ENCODE results near the gene AXIN2.

AXIN2 gene

GRCh38 chr17:65599650-65600049, 38.2 kb upstream of the AXIN2 start:
- H3K4me1 ChIP-seq (ENCODE audit: control insufficient read depth, insufficient read depth, low read length): no peaks in the 10 kb centered on the region
- no peak overlapping the region for H3K4me3 ChIP-seq (ENCODE audit: low read depth, low read length)
- no peaks in the 10 kb centered on the region for H3K36me3 ChIP-seq (ENCODE audit: control insufficient read depth in 2 of 2, insufficient read depth in 1 of 2, low read length in 2 of 2)
- H3K9me3 ChIP-seq (ENCODE audit: control insufficient read depth, insufficient read depth, low read depth, low read length): no peaks in the 10 kb centered on the region
- TF ChIP-seq, protein P1, sequence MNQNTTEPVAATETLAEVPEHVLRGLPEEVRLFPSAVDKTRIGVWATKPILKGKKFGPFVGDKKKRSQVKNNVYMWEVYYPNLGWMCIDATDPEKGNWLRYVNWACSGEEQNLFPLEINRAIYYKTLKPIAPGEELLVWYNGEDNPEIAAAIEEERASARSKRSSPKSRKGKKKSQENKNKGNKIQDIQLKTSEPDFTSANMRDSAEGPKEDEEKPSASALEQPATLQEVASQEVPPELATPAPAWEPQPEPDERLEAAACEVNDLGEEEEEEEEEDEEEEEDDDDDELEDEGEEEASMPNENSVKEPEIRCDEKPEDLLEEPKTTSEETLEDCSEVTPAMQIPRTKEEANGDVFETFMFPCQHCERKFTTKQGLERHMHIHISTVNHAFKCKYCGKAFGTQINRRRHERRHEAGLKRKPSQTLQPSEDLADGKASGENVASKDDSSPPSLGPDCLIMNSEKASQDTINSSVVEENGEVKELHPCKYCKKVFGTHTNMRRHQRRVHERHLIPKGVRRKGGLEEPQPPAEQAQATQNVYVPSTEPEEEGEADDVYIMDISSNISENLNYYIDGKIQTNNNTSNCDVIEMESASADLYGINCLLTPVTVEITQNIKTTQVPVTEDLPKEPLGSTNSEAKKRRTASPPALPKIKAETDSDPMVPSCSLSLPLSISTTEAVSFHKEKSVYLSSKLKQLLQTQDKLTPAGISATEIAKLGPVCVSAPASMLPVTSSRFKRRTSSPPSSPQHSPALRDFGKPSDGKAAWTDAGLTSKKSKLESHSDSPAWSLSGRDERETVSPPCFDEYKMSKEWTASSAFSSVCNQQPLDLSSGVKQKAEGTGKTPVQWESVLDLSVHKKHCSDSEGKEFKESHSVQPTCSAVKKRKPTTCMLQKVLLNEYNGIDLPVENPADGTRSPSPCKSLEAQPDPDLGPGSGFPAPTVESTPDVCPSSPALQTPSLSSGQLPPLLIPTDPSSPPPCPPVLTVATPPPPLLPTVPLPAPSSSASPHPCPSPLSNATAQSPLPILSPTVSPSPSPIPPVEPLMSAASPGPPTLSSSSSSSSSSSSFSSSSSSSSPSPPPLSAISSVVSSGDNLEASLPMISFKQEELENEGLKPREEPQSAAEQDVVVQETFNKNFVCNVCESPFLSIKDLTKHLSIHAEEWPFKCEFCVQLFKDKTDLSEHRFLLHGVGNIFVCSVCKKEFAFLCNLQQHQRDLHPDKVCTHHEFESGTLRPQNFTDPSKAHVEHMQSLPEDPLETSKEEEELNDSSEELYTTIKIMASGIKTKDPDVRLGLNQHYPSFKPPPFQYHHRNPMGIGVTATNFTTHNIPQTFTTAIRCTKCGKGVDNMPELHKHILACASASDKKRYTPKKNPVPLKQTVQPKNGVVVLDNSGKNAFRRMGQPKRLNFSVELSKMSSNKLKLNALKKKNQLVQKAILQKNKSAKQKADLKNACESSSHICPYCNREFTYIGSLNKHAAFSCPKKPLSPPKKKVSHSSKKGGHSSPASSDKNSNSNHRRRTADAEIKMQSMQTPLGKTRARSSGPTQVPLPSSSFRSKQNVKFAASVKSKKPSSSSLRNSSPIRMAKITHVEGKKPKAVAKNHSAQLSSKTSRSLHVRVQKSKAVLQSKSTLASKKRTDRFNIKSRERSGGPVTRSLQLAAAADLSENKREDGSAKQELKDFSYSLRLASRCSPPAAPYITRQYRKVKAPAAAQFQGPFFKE (tag by site-specific recombination; IDR thresholded peaks at IDR 0.05; ENCODE audit: borderline replicate concordance): no peak
- no peak for TF ChIP-seq ZFP37 (tag by site-specific recombination; IDR thresholded peaks at IDR 0.05)
- TF ChIP-seq, protein P2, sequence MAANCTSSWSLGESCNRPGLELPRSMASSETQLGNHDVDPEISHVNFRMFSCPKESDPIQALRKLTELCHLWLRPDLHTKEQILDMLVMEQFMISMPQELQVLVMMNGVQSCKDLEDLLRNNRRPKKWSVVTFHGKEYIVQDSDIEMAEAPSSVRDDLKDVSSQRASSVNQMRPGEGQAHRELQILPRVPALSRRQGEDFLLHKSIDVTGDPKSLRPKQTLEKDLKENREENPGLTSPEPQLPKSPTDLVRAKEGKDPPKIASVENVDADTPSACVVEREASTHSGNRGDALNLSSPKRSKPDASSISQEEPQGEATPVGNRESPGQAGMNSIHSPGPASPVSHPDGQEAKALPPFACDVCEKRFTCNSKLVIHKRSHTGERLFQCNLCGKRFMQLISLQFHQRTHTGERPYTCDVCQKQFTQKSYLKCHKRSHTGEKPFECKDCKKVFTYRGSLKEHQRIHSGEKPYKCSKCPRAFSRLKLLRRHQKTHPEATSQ (tag by site-specific recombination; IDR thresholded peaks at IDR 0.05): no peak
- TF ChIP-seq, protein P3, sequence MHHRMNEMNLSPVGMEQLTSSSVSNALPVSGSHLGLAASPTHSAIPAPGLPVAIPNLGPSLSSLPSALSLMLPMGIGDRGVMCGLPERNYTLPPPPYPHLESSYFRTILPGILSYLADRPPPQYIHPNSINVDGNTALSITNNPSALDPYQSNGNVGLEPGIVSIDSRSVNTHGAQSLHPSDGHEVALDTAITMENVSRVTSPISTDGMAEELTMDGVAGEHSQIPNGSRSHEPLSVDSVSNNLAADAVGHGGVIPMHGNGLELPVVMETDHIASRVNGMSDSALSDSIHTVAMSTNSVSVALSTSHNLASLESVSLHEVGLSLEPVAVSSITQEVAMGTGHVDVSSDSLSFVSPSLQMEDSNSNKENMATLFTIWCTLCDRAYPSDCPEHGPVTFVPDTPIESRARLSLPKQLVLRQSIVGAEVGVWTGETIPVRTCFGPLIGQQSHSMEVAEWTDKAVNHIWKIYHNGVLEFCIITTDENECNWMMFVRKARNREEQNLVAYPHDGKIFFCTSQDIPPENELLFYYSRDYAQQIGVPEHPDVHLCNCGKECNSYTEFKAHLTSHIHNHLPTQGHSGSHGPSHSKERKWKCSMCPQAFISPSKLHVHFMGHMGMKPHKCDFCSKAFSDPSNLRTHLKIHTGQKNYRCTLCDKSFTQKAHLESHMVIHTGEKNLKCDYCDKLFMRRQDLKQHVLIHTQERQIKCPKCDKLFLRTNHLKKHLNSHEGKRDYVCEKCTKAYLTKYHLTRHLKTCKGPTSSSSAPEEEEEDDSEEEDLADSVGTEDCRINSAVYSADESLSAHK (tag by site-specific recombination; IDR thresholded peaks at IDR 0.05): no peak
- TF ChIP-seq ZNF791 (tag by site-specific recombination; IDR thresholded peaks at IDR 0.05): no peak
- no peak for TF ChIP-seq ZNF146 (tag by site-specific recombination; IDR thresholded peaks at IDR 0.05)
- TF ChIP-seq ZNF660 (tag by site-specific recombination; IDR thresholded peaks at IDR 0.05): no peak
- TF ChIP-seq, protein P4, sequence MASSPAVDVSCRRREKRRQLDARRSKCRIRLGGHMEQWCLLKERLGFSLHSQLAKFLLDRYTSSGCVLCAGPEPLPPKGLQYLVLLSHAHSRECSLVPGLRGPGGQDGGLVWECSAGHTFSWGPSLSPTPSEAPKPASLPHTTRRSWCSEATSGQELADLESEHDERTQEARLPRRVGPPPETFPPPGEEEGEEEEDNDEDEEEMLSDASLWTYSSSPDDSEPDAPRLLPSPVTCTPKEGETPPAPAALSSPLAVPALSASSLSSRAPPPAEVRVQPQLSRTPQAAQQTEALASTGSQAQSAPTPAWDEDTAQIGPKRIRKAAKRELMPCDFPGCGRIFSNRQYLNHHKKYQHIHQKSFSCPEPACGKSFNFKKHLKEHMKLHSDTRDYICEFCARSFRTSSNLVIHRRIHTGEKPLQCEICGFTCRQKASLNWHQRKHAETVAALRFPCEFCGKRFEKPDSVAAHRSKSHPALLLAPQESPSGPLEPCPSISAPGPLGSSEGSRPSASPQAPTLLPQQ (tag by site-specific recombination; IDR thresholded peaks at IDR 0.05): no peak
- no peak for TF ChIP-seq ZNF335 (tag by site-specific recombination; conservative IDR thresholded peaks at IDR 0.05)
- TF ChIP-seq ZSCAN16 (tag by site-specific recombination; IDR thresholded peaks at IDR 0.05): no peak
- TF ChIP-seq ZNF645 (tag by site-specific recombination; IDR thresholded peaks at IDR 0.05): no peak
- TF ChIP-seq ZNF560 (tag by site-specific recombination; IDR thresholded peaks at IDR 0.05; ENCODE audit: borderline replicate concordance): no peak
- TF ChIP-seq ZNF114 (tag by site-specific recombination; IDR thresholded peaks at IDR 0.05): no peak
- ChIA-PET CTCF (interaction anchor here (0.7 kb wide), 1 partner anchor 19 kb away, joined by 3 read pairs; no protein-coding TSS in a partner anchor), POLR2A (no interaction called here)
- H3K27ac ChIP-seq (ENCODE audit: extremely low read depth, low read depth, low read length): no peak overlapping the region
